ENCODE data around the gene VANGL1.

DNA sequence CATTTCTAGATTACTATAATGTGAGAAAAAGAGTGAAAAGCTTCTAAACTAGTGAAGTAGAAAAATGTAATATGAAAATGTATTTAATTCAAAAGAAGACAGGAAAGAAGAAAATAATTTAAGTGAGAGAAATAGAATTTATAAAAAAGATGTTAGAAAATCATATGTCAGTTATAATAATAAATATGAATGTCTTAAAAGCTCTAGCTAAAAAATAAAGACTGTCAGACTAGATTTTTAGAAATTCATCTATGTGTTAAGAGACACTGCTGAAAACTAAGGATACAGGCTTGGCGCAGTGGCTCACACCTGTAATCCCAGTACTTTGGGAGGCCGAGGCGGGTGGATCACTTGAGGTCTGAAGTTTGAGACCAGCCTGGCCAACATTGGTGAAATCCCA is 37.3 kb upstream of the VANGL1 start:
- TF ChIP-seq CTCF (IDR thresholded peaks at IDR 0.05) = no peak
- no peak for TF ChIP-seq POLR2AphosphoS5 (IDR thresholded peaks at IDR 0.05)
- TF ChIP-seq POLR2A (IDR thresholded peaks at IDR 0.05) = no peak
- TF ChIP-seq EP300 (IDR thresholded peaks at IDR 0.05) = no peak

Data from suprapubic skin (tissue), 4 donors.